UCSD-AML1 (cell line): ENCODE data around the gene TBC1D9B.

Experiments
- DNase-seq: peaks from one replicate; lab custom pipeline; 2025; ENCODE audit not compliant: unreplicated experiment; lab: John Stamatoyannopoulos, UW

Gene TBC1D9B

DNA sequence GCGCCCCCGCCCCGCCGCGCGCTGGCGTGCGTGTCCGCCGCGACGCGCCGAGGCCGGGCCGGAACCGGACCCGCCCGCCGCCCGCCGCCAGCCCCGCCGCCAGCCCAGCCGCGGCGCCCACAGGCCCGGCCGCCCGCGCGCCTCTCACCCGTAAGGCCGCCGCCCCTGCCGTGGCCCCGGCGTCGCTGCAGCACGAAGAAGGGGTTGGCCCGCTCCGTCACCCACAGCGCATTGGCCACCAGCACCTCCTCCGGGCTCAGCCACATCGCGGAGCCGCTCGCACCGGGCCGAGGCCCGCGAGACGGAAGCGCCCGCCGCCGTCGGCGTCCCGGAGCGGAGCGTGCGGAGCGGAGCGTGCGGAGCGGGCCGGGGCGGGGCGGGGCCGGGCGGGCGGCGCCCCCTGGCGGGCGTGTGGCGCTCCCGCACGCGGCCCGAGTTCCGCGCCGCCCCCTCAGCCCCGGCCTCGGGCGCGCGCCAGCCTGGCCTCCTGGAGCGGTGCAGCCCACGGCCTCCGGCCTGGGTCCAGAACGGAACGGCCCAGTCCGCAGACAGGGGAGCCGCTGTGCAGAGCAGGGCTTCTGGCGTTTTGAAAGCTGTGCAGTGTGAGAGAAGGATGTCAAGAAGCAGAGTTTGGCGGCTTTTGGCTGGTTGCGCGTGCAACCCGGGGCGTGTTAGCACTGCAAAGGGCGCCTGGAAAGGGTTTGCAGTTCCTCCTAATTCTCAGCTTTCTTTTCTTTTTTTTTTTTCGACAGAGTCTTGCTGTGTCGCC lies at the start of gene TBC1D9B:
TBC1D9B (minus strand) TSS at position 342 of the 769 bp plus-strand sequence; CDS start at position 266, 76 bp downstream.
- peak; percentile 79 for DNase-seq

DNA sequence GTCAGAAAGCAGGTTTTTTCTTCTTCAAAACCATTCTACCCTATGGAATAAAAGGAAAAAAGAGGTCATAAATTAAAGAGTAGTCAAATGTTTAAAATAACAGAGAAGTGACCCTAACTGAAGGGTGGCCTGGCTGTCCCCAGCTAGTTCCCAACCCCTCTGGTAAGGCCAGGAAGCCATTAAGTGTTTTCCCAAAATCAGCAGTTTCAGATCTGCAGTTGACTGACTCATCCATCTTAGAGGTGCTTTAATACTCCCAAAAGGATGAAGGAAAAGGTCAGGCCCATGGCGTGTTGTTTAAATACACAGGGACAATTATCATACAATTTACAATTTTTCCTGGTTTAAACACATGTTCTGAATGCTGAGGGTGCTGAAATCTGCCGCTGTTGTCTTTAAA lies 47.9 kb upstream of the TBC1D9B start:
- DNase-seq, result no peak

GRCh38 chr5:179955062-179955461 lies 47.4 kb upstream of the TBC1D9B start:
- DNase-seq, result no peak

GRCh38 chr5:179954434-179954833 lies 46.7 kb upstream of the TBC1D9B start:
- DNase-seq, result no peak

DNA sequence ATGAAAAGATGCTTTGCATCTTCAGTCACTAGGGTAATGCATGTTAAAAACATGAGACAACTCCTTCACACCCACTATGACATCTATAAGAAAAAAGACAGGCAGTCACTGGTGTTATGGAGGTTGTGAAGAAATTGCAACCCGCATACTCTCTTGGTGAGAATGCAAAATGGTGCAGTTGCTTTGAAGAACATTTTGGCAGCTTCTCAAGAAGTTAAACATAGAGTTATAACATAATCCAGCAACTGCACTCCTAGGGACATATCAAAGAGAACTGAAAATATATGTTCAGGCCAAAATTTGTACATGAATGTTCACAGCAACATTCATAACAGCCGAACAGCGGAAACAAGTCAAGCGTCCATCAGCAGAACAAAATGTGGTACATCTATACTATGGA lies 46.3 kb upstream of the TBC1D9B start:
- no peak for DNase-seq

DNA sequence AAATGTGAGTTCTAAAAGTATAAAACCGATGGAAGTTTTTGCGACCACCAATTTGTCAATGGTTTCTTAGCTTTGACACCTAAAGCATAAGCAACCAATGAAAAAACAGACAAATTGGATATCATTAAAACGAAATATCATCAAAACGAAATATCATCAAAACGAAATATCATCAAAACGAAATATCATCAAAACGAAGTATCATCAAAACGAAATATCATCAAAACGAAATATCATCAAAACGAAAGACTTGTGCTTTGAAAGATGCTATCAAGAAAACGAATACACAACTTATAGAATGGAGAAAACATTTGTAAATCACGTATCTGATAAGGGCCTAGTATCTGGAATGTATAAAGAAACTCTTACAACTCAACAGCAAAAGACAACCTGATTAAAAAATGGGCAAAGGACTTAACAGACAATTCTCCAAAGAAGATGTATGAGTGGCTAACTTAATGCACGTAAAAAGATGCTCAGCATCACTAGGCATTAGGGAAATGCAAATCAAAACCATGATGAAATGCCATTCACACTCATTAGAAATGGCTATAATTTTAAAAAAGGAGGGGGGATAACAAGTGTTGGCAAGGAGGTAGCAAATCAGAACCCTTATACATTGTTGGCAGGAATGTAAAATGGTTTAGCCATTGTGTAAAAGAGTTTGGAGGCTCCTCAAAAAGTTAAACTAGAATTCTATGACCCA lies 29.4 kb upstream of the TBC1D9B start:
- DNase-seq, result no peak

GRCh38 chr5:179930788-179931473 lies 23.2 kb upstream of the TBC1D9B start:
- no peak for DNase-seq

GRCh38 chr5:179927824-179928223 lies 20.1 kb upstream of the TBC1D9B start:
- DNase-seq, result peak; percentile 37

GRCh38 chr5:179926657-179927056 lies 19.0 kb upstream of the TBC1D9B start:
- no peak for DNase-seq

GRCh38 chr5:179923436-179923835 lies 15.7 kb upstream of the TBC1D9B start:
- no peak for DNase-seq

DNA sequence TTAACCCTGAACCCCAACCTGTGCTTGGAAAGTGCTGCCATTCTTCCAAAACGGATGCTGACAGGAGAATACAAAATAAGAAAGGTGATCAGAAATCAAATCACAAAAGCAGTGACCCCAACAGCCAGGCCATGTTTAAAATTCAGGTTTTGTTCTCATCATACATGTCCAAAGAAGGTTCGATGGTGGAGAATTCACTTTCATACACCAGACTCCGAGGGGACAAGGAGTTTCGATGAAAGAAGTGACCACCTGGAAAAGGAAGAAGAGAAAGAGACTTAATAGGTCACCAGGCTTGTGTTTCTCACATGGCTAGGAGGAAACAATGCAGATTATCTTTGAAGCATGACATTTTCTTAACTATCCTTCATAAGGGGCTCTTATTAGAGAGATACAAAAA lies 12.5 kb upstream of the TBC1D9B start:
- DNase-seq, result no peak

DNA sequence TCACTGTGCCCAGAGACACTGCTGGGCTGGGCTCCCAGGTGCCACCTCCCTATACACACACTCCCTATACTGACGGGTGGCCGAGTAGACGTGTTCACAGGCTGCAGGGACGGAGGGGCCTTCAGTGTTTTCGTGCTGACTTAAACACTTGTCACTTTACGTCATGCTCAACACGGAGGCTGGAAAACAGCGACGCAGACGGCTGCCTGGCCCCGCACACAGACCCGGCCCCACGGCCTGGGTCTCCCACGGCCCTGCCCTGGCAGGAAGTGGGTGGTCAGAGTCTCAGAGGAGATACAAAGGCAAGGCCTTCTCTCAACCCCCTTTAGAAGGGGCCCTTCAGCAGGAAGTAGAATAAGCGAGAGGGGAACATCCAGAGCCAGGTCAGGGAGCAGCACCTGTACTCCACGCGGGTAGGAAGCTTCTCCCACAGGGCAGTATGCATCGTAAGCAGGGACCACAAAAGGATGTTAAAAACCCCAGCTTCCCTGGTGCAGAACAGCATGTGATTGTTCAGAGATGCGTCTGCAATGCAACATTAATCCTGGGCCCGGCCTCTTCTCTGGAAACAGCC lies 11.9 kb upstream of the TBC1D9B start:
- no peak for DNase-seq

DNA sequence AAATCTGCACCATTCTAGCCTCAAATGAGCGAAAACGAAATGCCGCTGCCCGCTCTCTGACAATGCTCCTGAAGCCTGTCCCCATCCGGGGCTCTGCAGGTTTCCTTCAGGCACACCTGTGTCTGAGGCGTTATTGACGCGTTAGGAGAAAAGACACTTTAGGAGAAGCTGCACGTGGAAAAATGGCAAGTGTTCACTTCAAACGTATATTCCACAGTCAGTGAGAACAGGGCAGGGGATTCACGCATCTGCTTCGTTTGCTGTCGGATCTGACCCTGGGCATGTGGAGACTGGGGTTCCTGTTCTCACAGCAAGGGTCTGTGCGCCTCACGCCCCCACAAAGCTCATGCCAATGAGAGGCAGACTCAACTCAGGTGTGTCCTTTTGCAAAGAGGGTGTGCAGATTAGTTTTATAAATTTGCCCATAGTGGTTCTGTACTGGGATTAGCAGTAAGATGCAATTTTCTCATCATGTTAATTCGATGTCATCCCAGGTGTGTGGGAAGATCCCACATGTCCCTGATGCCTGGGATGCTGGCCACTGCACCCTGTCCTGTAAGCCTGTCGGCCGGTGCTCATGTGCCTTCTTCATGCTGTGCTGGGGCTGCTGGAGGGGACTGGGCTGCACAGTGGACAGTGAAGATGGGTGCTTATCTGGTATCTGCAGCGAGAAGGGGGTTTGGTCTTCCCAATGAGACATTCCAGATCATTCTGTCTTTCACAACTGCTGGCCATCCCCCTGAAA lies 11.2 kb upstream of the TBC1D9B start:
- no peak for DNase-seq

GRCh38 chr5:179916523-179916922 lies 8.8 kb upstream of the TBC1D9B start:
- DNase-seq, result no peak

- no peak for DNase-seq
These were observed 7.8 kb upstream of the TBC1D9B start for GRCh38 chr5:179915406-179915935.

- no peak for DNase-seq
These were observed 6.5 kb upstream of the TBC1D9B start for GRCh38 chr5:179914032-179914755.

GRCh38 chr5:179913461-179913860 lies 5.8 kb upstream of the TBC1D9B start:
- DNase-seq, result no peak

DNA sequence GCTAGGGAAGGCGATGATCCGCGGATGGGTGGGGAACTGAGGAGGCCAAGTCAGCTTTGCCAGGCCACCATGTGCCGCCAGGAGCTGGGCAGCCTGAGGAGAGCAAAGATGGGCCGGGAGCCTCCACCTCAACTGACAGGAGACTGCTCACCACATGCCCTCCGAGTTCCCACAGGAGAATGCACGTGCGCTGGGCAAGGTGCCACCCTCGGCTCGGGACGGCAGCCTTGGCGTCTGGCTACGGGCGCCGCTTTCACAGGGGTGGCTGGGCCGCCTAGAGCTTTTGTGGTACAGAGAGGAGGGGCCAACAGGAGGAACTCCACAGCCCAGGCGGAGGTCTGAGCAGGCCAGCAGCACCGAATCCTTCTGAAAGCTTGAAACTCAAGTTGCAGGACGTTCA lies 5.3 kb upstream of the TBC1D9B start:
- no peak for DNase-seq

DNA sequence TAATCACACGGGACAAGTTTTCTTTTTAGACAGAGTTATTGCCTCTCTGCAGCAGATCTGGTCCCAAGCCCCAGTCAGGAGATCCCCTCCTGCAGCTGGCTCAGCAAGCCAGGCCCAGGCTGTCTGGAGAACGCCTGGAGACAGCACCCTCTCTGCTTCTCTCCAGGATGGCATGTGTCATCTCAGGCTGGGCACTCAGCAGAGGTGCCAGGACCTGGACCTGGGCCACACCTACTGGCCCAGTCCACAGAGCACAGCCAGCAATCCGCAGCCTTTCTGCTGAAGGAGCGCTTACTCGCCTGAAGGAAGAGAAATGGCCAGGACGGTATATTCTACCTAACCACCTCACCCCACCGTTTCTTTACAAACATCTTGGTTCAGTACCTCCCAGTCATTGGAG lies 4.7 kb upstream of the TBC1D9B start:
- DNase-seq, result no peak

DNA sequence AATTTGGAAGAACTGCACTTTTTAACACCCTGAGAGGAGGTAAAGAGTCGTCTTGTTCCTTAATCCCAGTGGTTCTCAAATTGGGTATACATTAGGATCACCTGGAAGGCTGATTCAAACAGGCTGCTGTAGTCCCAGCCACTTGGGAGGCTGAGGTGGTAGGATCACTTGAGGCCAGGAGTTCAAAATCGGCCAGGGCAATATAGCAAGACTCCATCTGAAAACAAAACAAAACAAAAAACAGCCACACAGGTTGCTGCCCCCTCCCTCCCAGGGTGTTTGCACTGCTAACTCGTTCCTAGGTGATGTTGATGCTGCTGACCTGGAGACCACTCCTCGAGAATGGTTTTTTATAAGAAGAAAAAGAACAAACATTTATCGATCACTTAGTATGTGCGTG lies 1.5 kb upstream of the TBC1D9B start:
- no peak for DNase-seq
